Endothelial cell of umbilical vein (primary cell): Measurements from ENCODE around the gene RPL9. TPM values are rescaled to one million over a fixed set of nuclear protein-coding genes. Genes with fewer than 3 reads are reported as not detected.

ENCODE experiments used
- BruUV-seq: library from RNA; stranded (reverse); fragments of 400-500 nt; replicated peaks from 2 replicates; lab custom pipeline; 2021; lab: Mats Ljungman, UMichigan
- CTCF ChIA-PET: fragments of 300-600, 350-600 bp; sonication (Branson Sonifier 250); formaldehyde crosslinking; loops from one replicate; lab custom pipeline; 2021; ENCODE audit warnings: antibody characterized with exemption, inconsistent platforms; lab: Charles Lee
- POLR2A ChIA-PET: fragments of 300-600, 350-600 bp; sonication (Branson Sonifier 250); formaldehyde crosslinking; loops from one replicate; lab custom pipeline; 2021; ENCODE audit warnings: antibody characterized with exemption, inconsistent platforms; lab: Charles Lee
- DNase-seq: peaks from one replicate; pipeline ENCODE4 v3.0.0-alpha.2; 2011; ENCODE audit warnings: low read depth, low spot score
- FAIRE-seq: peaks from 2 replicates; lab custom pipeline; 2011; peaks lifted over from hg19 to GRCh38; lab: Jason Lieb, UNC
- H2AFZ ChIP-seq: 2 replicates; pipeline ENCODE4 v1.6.0; 2012; ENCODE audit warnings: low read depth, low read length, control low read depth, inconsistent platforms
- H3K27ac ChIP-seq: 2 replicates; pipeline ENCODE4 v1.5.1; 2011; ENCODE audit warnings: low read depth, mild to moderate bottlenecking, control low read depth, low read length, moderate library complexity; ENCODE audit not compliant: insufficient read depth
- H3K27me3 ChIP-seq, 2 experiments: 2 replicates each; pipeline versions ENCODE4 v1.6.0 to v1.6.1; 2011; ENCODE audit warnings: low read length in 2 of 2, mixed read lengths in 1 of 2; ENCODE audit not compliant: control insufficient read depth in 2 of 2, insufficient read depth in 2 of 2
- H3K36me3 ChIP-seq, 2 experiments: 2 replicates in 1 of 2; 3 replicates in 1 of 2; pipeline ENCODE4 v1.5.1; 2011; ENCODE audit warnings: low read length in 2 of 2, mild to moderate bottlenecking in 1 of 2, moderate library complexity in 1 of 2; ENCODE audit not compliant: control insufficient read depth in 2 of 2, insufficient read depth in 2 of 2; ENCODE audit errors: extremely low read depth in 1 of 2
- H3K4me1 ChIP-seq: 3 replicates; pipeline ENCODE4 v1.5.1; 2011; ENCODE audit warnings: mild to moderate bottlenecking, low read length; ENCODE audit not compliant: control insufficient read depth, insufficient read depth; ENCODE audit errors: extremely low read depth
- H3K4me2 ChIP-seq: 2 replicates; pipeline ENCODE4 v1.6.1; 2011; ENCODE audit warnings: low read length, control low read depth, mixed read lengths; ENCODE audit not compliant: insufficient read depth
- H3K4me3 ChIP-seq, 3 experiments: fragments of 200-600 bp in 1 of 3; sonication (generic), shearing (Covaris generic) in 1 of 3; replicated peaks in 1 of 3; 2 replicates each; pipeline ENCODE4 v1.5.1; 2011 to 2016; ENCODE audit warnings: control low read depth in 3 of 3, low read length in 3 of 3, mild to moderate bottlenecking in 2 of 3, inconsistent platforms in 1 of 3, low read depth in 1 of 3, moderate library complexity in 1 of 3; ENCODE audit not compliant: insufficient read depth in 1 of 3
- H3K79me2 ChIP-seq: 2 replicates; pipeline ENCODE4 v1.6.0; 2012; ENCODE audit warnings: low read length, inconsistent platforms; ENCODE audit not compliant: control insufficient read depth, insufficient read depth
- H3K9ac ChIP-seq: replicated peaks from 2 replicates; pipeline ENCODE3; 2011; ENCODE audit warnings: low read length, control low read depth; ENCODE audit not compliant: insufficient read depth; ENCODE audit errors: extremely low read depth
- H3K9me1 ChIP-seq: replicated peaks from 3 replicates; pipeline ENCODE4 v1.6.0; 2011; ENCODE audit warnings: mild to moderate bottlenecking, low read length; ENCODE audit not compliant: control insufficient read depth, insufficient read depth; ENCODE audit errors: extremely low read depth
- H3K9me3 ChIP-seq: replicated peaks from 2 replicates; pipeline ENCODE4 v1.5.1; 2012; ENCODE audit warnings: low read length, inconsistent platforms; ENCODE audit not compliant: control insufficient read depth, insufficient read depth
- H4K20me1 ChIP-seq: replicated peaks from 2 replicates; pipeline ENCODE3; 2011; ENCODE audit warnings: mild to moderate bottlenecking, low read length; ENCODE audit not compliant: control insufficient read depth, insufficient read depth; ENCODE audit errors: extremely low read depth
- EZH2 ChIP-seq: IDR thresholded peaks from 2 replicates; pipeline ENCODE4 v1.6.1; 2012; ENCODE audit warnings: borderline replicate concordance, low read depth, mild to moderate bottlenecking, moderate library complexity, low read length, inconsistent platforms; ENCODE audit not compliant: severe bottlenecking
- FOS ChIP-seq: IDR thresholded peaks from 2 replicates; pipeline ENCODE4 v1.6.1; 2011; ENCODE audit warnings: mild to moderate bottlenecking, low read length, moderate library complexity, borderline replicate concordance; ENCODE audit not compliant: insufficient read depth
- GATA2 ChIP-seq: IDR thresholded peaks from 2 replicates; pipeline ENCODE4 v1.7.0; 2011; ENCODE audit warnings: low read depth, mild to moderate bottlenecking, moderate library complexity, mixed read lengths, low read length; ENCODE audit not compliant: insufficient read length, insufficient read depth
- JUN ChIP-seq: IDR thresholded peaks from 2 replicates; pipeline ENCODE4 v1.6.1; 2011; ENCODE audit warnings: borderline replicate concordance, low read depth; ENCODE audit not compliant: insufficient read length, insufficient read depth
- MYC ChIP-seq: IDR thresholded peaks from one replicate; pipeline ENCODE4 v1.6.1; 2011; ENCODE audit warnings: mild to moderate bottlenecking, low read depth, low read length
- POLR2A ChIP-seq: IDR thresholded peaks from 2 replicates; pipeline ENCODE4 v1.6.1; 2012; ENCODE audit warnings: low read depth, mild to moderate bottlenecking, control low read depth, low read length
- POLR2AphosphoS5 ChIP-seq: IDR thresholded peaks from 2 replicates; pipeline ENCODE4 v1.6.1; 2012; ENCODE audit warnings: low read depth, mild to moderate bottlenecking, control low read depth, low read length, moderate library complexity; ENCODE audit not compliant: insufficient read depth
- dilution Hi-C: fragments of 300-500 bp; cut with MboI; formaldehyde crosslinking; loops from one replicate; pipeline ENCODE4 v1.15.0; 2019; ENCODE audit warnings: low sequenced_read_pairs; ENCODE audit not compliant: extremely low pct_ligation_motif_present
- intact Hi-C: fragments of 100-400 bp; cut with micrococcal nuclease; formaldehyde crosslinking; loops from one replicate; pipeline ENCODE4 v1.10.0; 2022
- polyA plus RNA-seq, 4 experiments: library from polyadenylated mRNA; depleted of rRNA in 3 of 4; stranded (reverse) in 3 of 4; unstranded in 1 of 4; fragments of >200 nt; gene quantifications; 2 replicates each; pipeline versions ENCODE4 v1.2.1 to v1.2.3, GENCODE V29; 2011 to 2012; ENCODE audit warnings: missing spikeins in 1 of 4
- total RNA-seq: library from RNA; stranded (reverse); gene quantifications from 2 replicates; pipeline ENCODE4 v1.2.3, GENCODE V29; 2021
- TF ChIP-seq, protein P1 (sequence below), 2 donors: IDR thresholded peaks; 1 replicate in 1 of 2; 2 replicates in 1 of 2; pipeline ENCODE4 v1.5.1; 2011; ENCODE audit warnings: low read length in 2 of 2, mild to moderate bottlenecking in 2 of 2, moderate library complexity in 2 of 2, control low read depth in 1 of 2, inconsistent platforms in 1 of 2, low read depth in 1 of 2; ENCODE audit not compliant: insufficient read depth in 1 of 2; ENCODE audit errors: extremely low read depth in 1 of 2
- TF ChIP-seq, protein P2 (sequence below): IDR thresholded peaks from 2 replicates; pipeline ENCODE4 v1.6.1; 2011; ENCODE audit not compliant: insufficient read depth, insufficient read length

RPL9 gene
- total and polyA plus RNA-seq, 2 donors (not counting 3 experiments of a cell fraction or from before 2014, with no cell fraction given), result 963 to 1,186 TPM

DNA sequence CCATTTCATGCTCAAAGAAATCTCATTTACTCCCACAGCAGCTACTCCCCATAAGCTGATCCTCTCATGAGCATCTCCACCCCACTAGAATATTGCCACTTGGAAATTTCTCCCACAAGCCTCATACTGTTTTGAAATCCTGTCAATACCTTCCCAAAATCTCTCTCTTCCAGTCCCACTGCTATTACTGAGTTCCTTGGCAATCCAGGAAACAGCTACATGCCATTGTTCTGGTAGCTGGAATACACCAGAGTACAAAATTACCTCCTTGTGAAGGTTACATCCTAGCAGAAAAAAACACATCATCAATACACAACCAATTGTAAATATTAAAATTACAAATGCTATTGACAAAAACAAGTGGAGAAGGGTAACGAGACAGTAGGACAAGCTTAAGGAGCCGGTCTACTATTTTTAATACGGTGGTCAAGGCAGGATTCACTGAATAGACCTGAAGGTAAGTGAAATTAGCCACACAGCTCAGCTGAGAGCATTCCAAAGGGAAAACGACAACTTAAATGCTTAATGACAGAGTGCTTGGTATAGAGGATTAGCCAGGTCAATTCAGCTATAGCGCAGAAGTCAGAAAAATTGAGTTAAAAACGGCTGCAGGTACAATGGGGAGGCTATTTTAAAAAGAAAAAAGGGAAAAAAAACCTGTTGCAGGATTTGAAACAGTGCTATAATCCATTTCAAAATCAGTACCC lies 6.4 kb downstream of the RPL9 start:
- intact Hi-C loops (no loop called here), dilution Hi-C loops (no loop called here)
- H3K27ac ChIP-seq, result no peak overlapping the region
- FAIRE-seq (no peak), DNase-seq (no peak)
- H4K20me1 ChIP-seq, result peaks cover 10% of the 10 kb centered on the region
- POLR2A ChIA-PET, result interaction anchor here (0.6 kb wide), 1 partner anchor 444 kb away, joined by 3 read pairs; no protein-coding TSS in a partner anchor
- H3K4me3 ChIP-seq, result no peak overlapping the region
- peaks cover 21% of the 10 kb centered on the region for H3K4me1 ChIP-seq
- no peak overlapping the region for H3K4me2 ChIP-seq
- BruUV-seq, result no TSS peak
- no peak overlapping the region for H3K9ac ChIP-seq
- no peaks in the 10 kb centered on the region for H3K27me3 ChIP-seq
- no peaks in the 10 kb centered on the region for H3K9me1 ChIP-seq
- CTCF ChIA-PET, result interaction anchor here (0.5 to 0.6 kb wide), 2 partner anchors 19 to 579 kb away, joined by 3 read pairs; no protein-coding TSS in a partner anchor
- no peaks in the 10 kb centered on the region for H3K9me3 ChIP-seq
- H3K36me3 ChIP-seq, result peaks cover 16 to 41% of the 10 kb centered on the region in 2 experiments
- H2AFZ ChIP-seq, result no peak overlapping the region
- peaks cover 26% of the 10 kb centered on the region for H3K79me2 ChIP-seq
- no peak for TF ChIP-seq POLR2AphosphoS5

DNA sequence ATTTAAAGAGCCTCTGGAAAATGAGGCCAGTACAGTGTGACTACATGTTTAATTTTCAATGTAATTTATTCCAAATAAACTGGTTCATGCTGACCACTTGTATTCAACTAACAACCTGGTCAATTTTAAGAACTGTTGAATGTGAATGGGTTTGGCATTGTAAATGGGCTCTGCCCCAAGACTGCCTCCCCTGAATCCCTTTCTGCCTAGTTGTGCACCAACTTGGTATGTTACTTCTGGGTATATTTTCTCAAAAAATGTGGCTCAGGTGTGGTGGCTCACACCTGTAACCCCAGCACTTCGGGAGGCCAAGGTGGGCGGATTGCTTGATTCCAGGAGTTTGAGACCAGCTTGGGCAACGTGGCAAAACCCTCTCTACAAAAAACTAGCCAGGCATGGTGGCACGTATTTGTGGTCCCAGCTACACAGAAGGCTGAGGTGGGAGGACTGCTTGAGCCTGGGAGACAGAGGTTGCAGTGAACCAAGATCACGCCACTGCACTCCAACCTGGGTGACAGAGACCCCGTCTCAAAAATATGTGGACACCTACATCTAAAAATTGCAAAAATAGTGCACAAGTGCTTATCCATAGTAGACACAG lies 7.2 kb downstream of the RPL9 start:
- dilution Hi-C loops (no loop called here), intact Hi-C loops (no loop called here)
- Histone ChIP-seq H3K9ac (no peak overlapping the region), H3K36me3 (peaks cover 14 to 41% of the 10 kb centered on the region in 2 experiments), H3K9me3 (no peaks in the 10 kb centered on the region), H3K4me1 (peaks cover 16% of the 10 kb centered on the region), H3K79me2 (peaks cover 18% of the 10 kb centered on the region), H3K4me2 (no peak overlapping the region), H3K9me1 (no peaks in the 10 kb centered on the region), H3K4me3 (no peak overlapping the region), H4K20me1 (peaks cover 10% of the 10 kb centered on the region), H3K27ac (no peak overlapping the region), H3K27me3 (no peaks in the 10 kb centered on the region), H2AFZ (no peak overlapping the region)
- TF ChIP-seq GATA2 (no peak), EZH2 (no peak), POLR2A (no peak), FOS (no peak), JUN (no peak), POLR2AphosphoS5 (no peak), MYC (no peak)
- TF ChIP-seq, protein P1, sequence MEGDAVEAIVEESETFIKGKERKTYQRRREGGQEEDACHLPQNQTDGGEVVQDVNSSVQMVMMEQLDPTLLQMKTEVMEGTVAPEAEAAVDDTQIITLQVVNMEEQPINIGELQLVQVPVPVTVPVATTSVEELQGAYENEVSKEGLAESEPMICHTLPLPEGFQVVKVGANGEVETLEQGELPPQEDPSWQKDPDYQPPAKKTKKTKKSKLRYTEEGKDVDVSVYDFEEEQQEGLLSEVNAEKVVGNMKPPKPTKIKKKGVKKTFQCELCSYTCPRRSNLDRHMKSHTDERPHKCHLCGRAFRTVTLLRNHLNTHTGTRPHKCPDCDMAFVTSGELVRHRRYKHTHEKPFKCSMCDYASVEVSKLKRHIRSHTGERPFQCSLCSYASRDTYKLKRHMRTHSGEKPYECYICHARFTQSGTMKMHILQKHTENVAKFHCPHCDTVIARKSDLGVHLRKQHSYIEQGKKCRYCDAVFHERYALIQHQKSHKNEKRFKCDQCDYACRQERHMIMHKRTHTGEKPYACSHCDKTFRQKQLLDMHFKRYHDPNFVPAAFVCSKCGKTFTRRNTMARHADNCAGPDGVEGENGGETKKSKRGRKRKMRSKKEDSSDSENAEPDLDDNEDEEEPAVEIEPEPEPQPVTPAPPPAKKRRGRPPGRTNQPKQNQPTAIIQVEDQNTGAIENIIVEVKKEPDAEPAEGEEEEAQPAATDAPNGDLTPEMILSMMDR (IDR thresholded peaks at IDR 0.05; ENCODE audit: extremely low read depth in 1 of 2, insufficient read depth in 1 of 2, low read depth in 1 of 2, low read length in 2 of 2), result no peak
- TF ChIP-seq, protein P2, sequence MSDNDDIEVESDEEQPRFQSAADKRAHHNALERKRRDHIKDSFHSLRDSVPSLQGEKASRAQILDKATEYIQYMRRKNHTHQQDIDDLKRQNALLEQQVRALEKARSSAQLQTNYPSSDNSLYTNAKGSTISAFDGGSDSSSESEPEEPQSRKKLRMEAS, result no peak
- no TSS peak for BruUV-seq
- FAIRE-seq, result no peak
- CTCF ChIA-PET, result no interaction called here
- POLR2A ChIA-PET, result interaction anchor here (0.6 to 0.7 kb wide), 4 partner anchors 23 to 528 kb away, joined by 3 to 5 read pairs (median 4); no protein-coding TSS in a partner anchor
- no peak for DNase-seq
